ENCODE results near the gene TUBGCP3. TPM values are rescaled to one million over a fixed set of nuclear protein-coding genes. Genes with fewer than 3 reads are reported as not detected.
A peak's percentile ranks its signal among the peaks of the same experiment; 100 is the strongest.

Gene TUBGCP3
- total and polyA plus RNA-seq, 9 of the 15 experiments (the other 6 are each of a cell fraction or from before 2014, with no cell fraction given) = 3.0 to 24.8 (median 15.2) TPM

GRCh38 chr13:112587764-112588489 lies at the start of gene TUBGCP3 (continued):
- peak; percentile 55; the same call in 1 of the 2 replicates for TF ChIP-seq GTF2F1 (IDR thresholded peaks at IDR 0.05; ENCODE audit: low read depth, low read length)
- TF ChIP-seq KHSRP (IDR thresholded peaks at IDR 0.05) = no peak
- TF ChIP-seq SRSF7 (optimal IDR thresholded peaks at IDR 0.05; ENCODE audit: low read depth, low read length) = no peak
- no peak for TF ChIP-seq ZC3H8 (IDR thresholded peaks at IDR 0.05)
- peak; percentile 85 for TF ChIP-seq TBP (optimal IDR thresholded peaks at IDR 0.05; ENCODE audit: low read depth, low read length)
- no peak for TF ChIP-seq ZNF764 (CRISPR knock-in tag; IDR thresholded peaks at IDR 0.05; ENCODE audit: low read depth)
- TF ChIP-seq HDAC2 (IDR thresholded peaks at IDR 0.05) = no peak
- peak; percentile 89 for TF ChIP-seq ZEB2 (IDR thresholded peaks at IDR 0.05)
- TF ChIP-seq PTTG1 (tag; IDR thresholded peaks at IDR 0.05; ENCODE audit: low read depth) = no peak
- peak; percentile 76 for TF ChIP-seq ZNF511 (CRISPR knock-in tag; IDR thresholded peaks at IDR 0.05)
- peak; percentile 20 for TF ChIP-seq POLR2B (IDR thresholded peaks at IDR 0.05; ENCODE audit: low read depth, partially characterized antibody)
- TF ChIP-seq, protein P1, sequence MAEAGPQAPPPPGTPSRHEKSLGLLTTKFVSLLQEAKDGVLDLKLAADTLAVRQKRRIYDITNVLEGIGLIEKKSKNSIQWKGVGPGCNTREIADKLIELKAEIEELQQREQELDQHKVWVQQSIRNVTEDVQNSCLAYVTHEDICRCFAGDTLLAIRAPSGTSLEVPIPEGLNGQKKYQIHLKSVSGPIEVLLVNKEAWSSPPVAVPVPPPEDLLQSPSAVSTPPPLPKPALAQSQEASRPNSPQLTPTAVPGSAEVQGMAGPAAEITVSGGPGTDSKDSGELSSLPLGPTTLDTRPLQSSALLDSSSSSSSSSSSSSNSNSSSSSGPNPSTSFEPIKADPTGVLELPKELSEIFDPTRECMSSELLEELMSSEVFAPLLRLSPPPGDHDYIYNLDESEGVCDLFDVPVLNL (CRISPR knock-in tag; IDR thresholded peaks at IDR 0.05; ENCODE audit: low read depth) = no peak
- TF ChIP-seq MYBL2 (IDR thresholded peaks at IDR 0.05; ENCODE audit: low read depth) = 0 out of 2 replicates have a peak, but pooled peaks have one; percentile 42
- no peak for TF ChIP-seq MYBL2 (CRISPR knock-in tag; IDR thresholded peaks at IDR 0.05; ENCODE audit: borderline replicate concordance)
- peak; percentile 63; the same call in 1 of the 2 replicates for TF ChIP-seq CREB3L1 (IDR thresholded peaks at IDR 0.05; ENCODE audit: borderline replicate concordance, low read depth)
- 0 out of 2 replicates have a peak, but pooled peaks have one; percentile 19 for TF ChIP-seq NR3C1 (CRISPR knock-in tag; IDR thresholded peaks at IDR 0.05)
- 0 out of 2 replicates have a peak, but pooled peaks have one; percentile 64 for TF ChIP-seq KDM2B (CRISPR knock-in tag; IDR thresholded peaks at IDR 0.05)
- TF ChIP-seq POLR2A (conservative IDR thresholded peaks at IDR 0.05) = peak; percentile 82
- peak in 1 of 2 experiments; percentile 36; a peak in 1 of 4 replicates for TF ChIP-seq CSDE1 (IDR thresholded peaks at IDR 0.05)
- TF ChIP-seq MED1 (CRISPR knock-in tag; IDR thresholded peaks at IDR 0.05; ENCODE audit: borderline replicate concordance) = no peak
- no peak for TF ChIP-seq ZNF384 (IDR thresholded peaks at IDR 0.05; ENCODE audit: low read depth, low read length)
- TF ChIP-seq ETV5 (CRISPR knock-in tag; IDR thresholded peaks at IDR 0.05; ENCODE audit: low read depth) = no peak
- TF ChIP-seq TFE3 (CRISPR knock-in tag; IDR thresholded peaks at IDR 0.05) = no peak
- TF ChIP-seq SRSF1 (IDR thresholded peaks at IDR 0.05; ENCODE audit: low read depth, low read length) = no peak
- TF ChIP-seq RBM17 (IDR thresholded peaks at IDR 0.05; ENCODE audit: borderline replicate concordance, low read depth, low read length) = no peak
- TF ChIP-seq IFI16 (CRISPR knock-in tag; IDR thresholded peaks at IDR 0.05) = no peak
- no peak for TF ChIP-seq NUFIP1 (IDR thresholded peaks at IDR 0.05; ENCODE audit: partially characterized antibody)
